GM12878 (cell line): ENCODE measurements around the gene DDC. TPM values are rescaled to one million over a fixed set of nuclear protein-coding genes. Genes with fewer than 3 reads are reported as not detected.
"Not testable (repeated sequence)": the region's sequence is repeated elsewhere in the genome, so short reads cannot be mapped to it uniquely, and the experiment has no call there.

Experiments
- ATAC-seq: fragments of 200-7000 bp; cut with Tn5 transposase; 3 replicates; pipeline ENCODE4 v1.9.1; 2020; ENCODE audit warnings: mild to moderate bottlenecking, moderate library complexity
- BruUV-seq: library from RNA; stranded (reverse); fragments of 400-500 nt; replicated peaks from 2 replicates; lab custom pipeline; 2021; lab: Mats Ljungman, UMichigan
- CTCF ChIA-PET: fragments of 300-600 bp; sonication (Branson Sonifier 250); formaldehyde crosslinking; extraction: SDS; loops from one replicate; lab custom pipeline; 2021; ENCODE audit warnings: inconsistent platforms; lab: Yijun Ruan, JAX
- POLR2A ChIA-PET: fragments of 350-600 bp; formaldehyde crosslinking; extraction: SDS; loops from one replicate; lab custom pipeline; 2021; ENCODE audit warnings: inconsistent platforms; lab: Charles Lee
- RAD21 ChIA-PET: fragments of 300-600 bp; sonication (Branson Sonifier 250); formaldehyde crosslinking; loops from one replicate; lab custom pipeline; 2023; ENCODE audit warnings: antibody characterized with exemption; ENCODE audit not compliant: unreplicated experiment; lab: Charles Lee
- SMC1A ChIA-PET: fragments of 300-600 bp; sonication (Branson Sonifier 250); formaldehyde crosslinking; loops from one replicate; lab custom pipeline; 2023; ENCODE audit not compliant: unreplicated experiment, uncharacterized antibody; lab: Charles Lee
- DNase-seq: peaks from one replicate; pipeline ENCODE4 v3.0.0-alpha.2; 2011; ENCODE audit warnings: low read depth, low spot score
- FAIRE-seq: peaks from 3 replicates; lab custom pipeline; 2011; peaks lifted over from hg19 to GRCh38; lab: Jason Lieb, UNC
- H2AFZ ChIP-seq: 2 replicates; pipeline ENCODE4 v1.6.0; 2011; ENCODE audit warnings: low read depth, low read length, control low read depth; ENCODE audit not compliant: control insufficient read depth
- H3K27ac ChIP-seq: 2 replicates; pipeline ENCODE4 v1.5.1; 2011; ENCODE audit warnings: control low read depth; ENCODE audit not compliant: control insufficient read depth, insufficient read depth
- H3K27me3 ChIP-seq, 2 experiments: replicated peaks in 1 of 2; 2 replicates each; pipeline versions ENCODE4 v1.6.0 to v1.6.1; 2011; ENCODE audit warnings: low read length in 1 of 2; ENCODE audit not compliant: control insufficient read depth in 2 of 2, insufficient read depth in 2 of 2
- H3K36me3 ChIP-seq, 2 experiments: 2 replicates each; pipeline ENCODE4 v1.5.1; 2011; ENCODE audit warnings: low read length in 1 of 2; ENCODE audit not compliant: control insufficient read depth in 2 of 2, insufficient read depth in 2 of 2
- H3K4me1 ChIP-seq: 2 replicates; pipeline ENCODE4 v1.6.1; 2011; ENCODE audit warnings: mild to moderate bottlenecking, low read length, moderate library complexity, mixed read lengths; ENCODE audit not compliant: control insufficient read depth, insufficient read depth
- H3K4me2 ChIP-seq: 2 replicates; pipeline ENCODE4 v1.6.0; 2011; ENCODE audit warnings: control low read depth; ENCODE audit not compliant: control insufficient read depth, insufficient read depth
- H3K4me3 ChIP-seq: fragments of 200-600 bp; sonication (generic); 2 replicates; pipeline ENCODE4 v1.5.1; 2016
- H3K79me2 ChIP-seq: 2 replicates; pipeline ENCODE4 v1.6.0; 2011; ENCODE audit warnings: low read length; ENCODE audit not compliant: control insufficient read depth, insufficient read depth
- H3K9ac ChIP-seq: 2 replicates; pipeline ENCODE4 v1.8.0; 2011; ENCODE audit warnings: low read length, control low read depth, mixed read lengths; ENCODE audit not compliant: control insufficient read depth, insufficient read depth
- H3K9me3 ChIP-seq: replicated peaks from 3 replicates; pipeline ENCODE4 v1.5.1; 2011; ENCODE audit warnings: mild to moderate bottlenecking, low read length; ENCODE audit not compliant: control insufficient read depth, insufficient read depth
- H4K20me1 ChIP-seq: 2 replicates; pipeline ENCODE4 v1.6.0; 2011; ENCODE audit not compliant: control insufficient read depth, insufficient read depth
- ATF3 ChIP-seq: IDR thresholded peaks from 2 replicates; pipeline ENCODE4 v1.6.1; 2011; ENCODE audit warnings: low read depth, mild to moderate bottlenecking, low read length, moderate library complexity, borderline replicate concordance; ENCODE audit errors: extremely low read depth
- POLR2A ChIP-seq: IDR thresholded peaks from 2 replicates; pipeline ENCODE4 v1.6.1; 2011; ENCODE audit warnings: low read depth, mild to moderate bottlenecking, low read length
- RB1 ChIP-seq: fragments of 450-650 bp; formaldehyde crosslinking; IDR thresholded peaks from 2 replicates; pipeline ENCODE4 v1.6.1; 2017; ENCODE audit warnings: mild to moderate bottlenecking, borderline replicate concordance
- SREBF1 ChIP-seq: IDR thresholded peaks from 2 replicates; pipeline ENCODE4 v1.6.1; 2012; ENCODE audit warnings: mild to moderate bottlenecking, low read length
- ZNF687 ChIP-seq: fragments of 450-650 bp; IDR thresholded peaks from 2 replicates; pipeline ENCODE4 v1.6.1; 2017; ENCODE audit warnings: mild to moderate bottlenecking, moderate library complexity
- WGBS: methylation state at CpG from one replicate; pipeline ENCODE4 v1.1.6; 2016; ENCODE audit warnings: low lambda C conversion rate; ENCODE audit not compliant: insufficient replicate concordance, insufficient coverage; ENCODE audit errors: missing lambda C conversion rate; 5-methylcytosine and 5-hydroxymethylcytosine counted together
- in situ Hi-C: fragments of 300-500 bp; cut with MboI; formaldehyde crosslinking; loops from 9 replicates; pipeline ENCODE4 v1.14.3; 2018; ENCODE audit warnings: mixed read lengths
- intact Hi-C: fragments of 100-400 bp; cut with micrococcal nuclease; formaldehyde crosslinking; loops from one replicate; pipeline ENCODE4 v1.14.2; 2022; ENCODE audit not compliant: unreplicated experiment
- polyA plus RNA-seq, 11 experiments: library from polyadenylated mRNA; depleted of rRNA in 4 of 11; unstranded in 6 of 11; stranded (reverse) in 5 of 11; fragments of >200 nt; fragmentation: Nextera tagmentation in 4 of 11; fragmentation: Illumina TruSeq in 1 of 11; extraction: Ambion mirVana in 4 of 11; extraction: Trizol in 1 of 11; gene quantifications; 1 replicate in 1 of 11; 2 replicates in 10 of 11; pipeline versions ENCODE4 v1.2.1 to v1.2.3, GENCODE V29; 2011 to 2016; ENCODE audit warnings: inconsistent platforms in 2 of 11, missing spikeins in 2 of 11, low read depth in 1 of 11
- total RNA-seq, 4 experiments: library from RNA; depleted of rRNA in 3 of 4; stranded (reverse); fragments of >200 nt in 3 of 4; fragmentation: Illumina TruSeq in 1 of 4; extraction: Trizol in 1 of 4; gene quantifications; 2 replicates each; pipeline versions ENCODE4 v1.2.1 to v1.2.3, GENCODE V29; 2013 to 2021

The DDC gene
- total and polyA plus RNA-seq, 10 of the 15 experiments (the other 5 are each of a cell fraction or from before 2014, with no cell fraction given) = not detected

GRCh38 chr7:50529093-50529862 lies 35.9 kb downstream of the DDC start (continued):
- TF ChIP-seq ATF3 = no peak
- TF ChIP-seq POLR2A = no peak
- no peak for TF ChIP-seq RB1
- TF ChIP-seq SREBF1 = no peak

- no peak for FAIRE-seq
- no peaks in the 10 kb centered on the region for H3K9me3 ChIP-seq
- TF ChIP-seq ZNF687 = no peak
- H3K4me2 ChIP-seq = no peak overlapping the region
- no peak for ATAC-seq
- no peak overlapping the region for H3K27ac ChIP-seq
- CTCF ChIA-PET = no interaction called here
- H3K9ac ChIP-seq = no peak overlapping the region
- peaks cover 0 to 1% of the 10 kb centered on the region in 2 experiments; a peak in 1 of 4 replicates for H3K27me3 ChIP-seq
- no peaks in the 10 kb centered on the region for H3K36me3 ChIP-seq
- POLR2A ChIA-PET = no interaction called here
- SMC1A ChIA-PET = no interaction called here
- H2AFZ ChIP-seq = no peak overlapping the region
- no peak for DNase-seq
- no peaks in the 10 kb centered on the region for H3K4me1 ChIP-seq
- no peaks in the 10 kb centered on the region for H3K79me2 ChIP-seq
- in situ Hi-C loops (no loop called here), intact Hi-C loops (no loop called here)
- 53% methylated on average over 11 of the region's 11 CpGs for WGBS
- RAD21 ChIA-PET = no interaction called here
- BruUV-seq = no TSS peak
- H4K20me1 ChIP-seq = no peaks in the 10 kb centered on the region
- H3K4me3 ChIP-seq = no peak overlapping the region
Observed at GRCh38 chr7:50528266-50529092, 36.7 kb downstream of the DDC start.

GRCh38 chr7:50519350-50519749 lies 45.9 kb downstream of the DDC start:
- WGBS = 2% methylated on average over 3 of the region's 3 CpGs
- FAIRE-seq, SMC1A ChIA-PET: not testable (repeated sequence)

More at GRCh38 chr7:50519350-50519749, 45.9 kb downstream of the DDC start:
- ATAC-seq, H3K4me2 ChIP-seq, CTCF ChIA-PET, H3K79me2 ChIP-seq, H3K4me3 ChIP-seq, POLR2A ChIA-PET, H3K9me3 ChIP-seq, H3K9ac ChIP-seq, RAD21 ChIA-PET, H3K36me3 ChIP-seq, H3K4me1 ChIP-seq, DNase-seq, in situ Hi-C loops, BruUV-seq, H4K20me1 ChIP-seq, H3K27ac ChIP-seq, intact Hi-C loops, H2AFZ ChIP-seq, H3K27me3 ChIP-seq: not testable (repeated sequence)
